ENCODE data around the gene BDP1. TPM values are rescaled to one million over a fixed set of nuclear protein-coding genes. Genes with fewer than 3 reads are reported as not detected.
"Not testable (repeated sequence)": the region's sequence is repeated elsewhere in the genome, so short reads cannot be mapped to it uniquely, and the experiment has no call there.

BDP1 gene, protein sequence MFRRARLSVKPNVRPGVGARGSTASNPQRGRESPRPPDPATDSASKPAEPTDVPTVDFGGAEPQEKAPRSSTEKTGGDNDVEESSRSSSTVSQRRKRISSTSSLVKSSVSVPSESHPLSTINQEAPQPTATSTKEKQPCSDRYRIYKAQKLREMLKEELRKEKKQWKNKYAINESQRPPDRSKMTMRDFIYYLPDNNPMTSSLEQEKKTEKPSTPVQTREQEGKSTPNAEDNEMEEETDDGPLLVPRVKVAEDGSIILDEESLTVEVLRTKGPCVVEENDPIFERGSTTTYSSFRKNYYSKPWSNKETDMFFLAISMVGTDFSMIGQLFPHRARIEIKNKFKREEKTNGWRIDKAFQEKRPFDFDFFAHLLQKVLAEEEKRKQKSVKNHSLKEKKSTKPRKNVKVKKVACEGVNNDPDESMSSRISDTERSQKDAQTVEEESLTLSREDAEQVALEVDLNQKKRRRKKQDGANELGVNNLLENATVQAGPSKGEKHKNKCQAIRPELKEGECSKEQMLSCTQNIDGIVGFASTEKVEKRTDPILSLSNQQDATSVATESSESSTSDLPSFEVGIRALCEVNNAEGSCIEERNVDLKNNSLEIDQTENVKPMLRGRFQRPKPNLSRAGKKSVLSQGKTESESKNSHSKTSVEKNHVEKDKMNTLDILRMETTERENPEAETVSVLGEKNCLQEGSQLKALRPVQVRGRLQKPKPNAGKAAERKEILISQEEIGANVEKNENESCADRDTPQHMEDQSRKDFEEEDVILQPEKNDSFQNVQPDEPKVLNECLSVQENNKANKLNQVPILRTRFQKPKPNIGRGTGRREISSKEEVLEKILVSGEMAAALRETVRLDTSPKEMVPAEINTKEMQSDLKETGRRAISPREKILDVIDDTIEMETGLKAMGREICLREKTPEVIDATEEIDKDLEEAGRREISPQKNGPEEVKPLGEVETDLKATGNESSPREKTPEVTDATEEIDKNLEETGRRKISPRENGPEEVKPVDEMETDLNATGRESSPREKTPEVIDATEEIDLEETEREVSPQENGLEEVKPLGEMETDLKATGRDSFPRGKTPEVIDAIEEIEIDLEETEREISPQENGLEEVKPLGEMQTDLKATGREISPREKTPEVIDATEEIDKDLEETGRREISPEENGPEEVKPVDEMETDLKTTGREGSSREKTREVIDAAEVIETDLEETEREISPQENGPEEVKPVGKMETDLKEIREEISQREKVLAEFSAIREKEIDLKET (N-terminal part only)
- 10 to 100 TPM; 22.2 to 75.4 (median 31.1) TPM for total RNA-seq

DNA sequence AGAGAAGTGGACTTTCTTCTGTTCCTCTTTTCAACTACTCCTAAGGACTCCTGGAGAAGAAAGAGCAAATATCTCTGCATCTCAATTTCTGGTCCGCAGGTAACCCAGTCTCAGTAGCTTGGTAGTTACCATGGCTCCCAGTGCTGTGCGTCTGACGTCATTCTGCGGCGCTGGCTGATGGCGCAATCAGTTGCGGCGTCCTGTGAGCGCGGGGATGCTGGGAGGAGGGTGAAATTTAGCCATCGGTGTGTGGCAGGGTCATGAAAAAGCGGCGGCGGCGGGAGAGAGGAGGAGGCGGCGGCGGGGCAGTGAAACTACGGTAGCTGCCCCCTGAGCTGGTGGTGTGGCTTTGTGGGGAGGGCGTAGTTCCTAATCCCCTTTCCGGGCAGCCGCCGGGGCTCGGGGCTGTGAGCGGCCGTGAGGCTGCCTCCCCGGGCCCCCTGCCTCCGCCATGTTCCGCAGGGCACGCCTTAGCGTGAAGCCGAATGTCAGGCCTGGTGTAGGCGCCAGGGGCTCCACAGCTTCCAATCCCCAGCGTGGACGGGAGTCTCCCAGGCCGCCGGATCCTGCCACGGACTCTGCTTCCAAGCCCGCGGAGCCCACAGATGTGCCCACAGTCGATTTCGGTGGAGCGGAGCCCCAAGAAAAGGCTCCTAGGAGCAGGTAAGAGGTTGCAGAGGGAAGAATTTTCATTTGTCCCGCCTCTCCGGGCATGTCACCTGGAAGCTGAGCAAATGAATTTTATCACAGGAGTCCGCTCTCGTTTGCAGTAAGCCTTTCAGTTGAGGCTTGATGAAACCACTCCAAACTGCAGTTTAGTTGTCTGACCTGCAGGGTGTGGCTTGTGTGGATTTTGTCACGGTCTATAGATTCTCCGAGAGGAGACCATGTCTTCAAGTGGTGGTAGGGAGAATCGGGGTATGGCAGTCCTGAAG is at the start of gene BDP1:
Gene BDP1, plus strand, starts transcription at position 225 of the 935 bp plus-strand sequence. Its CDS starts 227 bp downstream, at position 452.
- H3K4me3 ChIP-seq, result peak within 1 kb of the TSS; percentile 64 to 92 (median 76)
- peak within 1 kb of the TSS; percentile 88 to 94 (median 92) for H3K27ac ChIP-seq
- peak; percentile 95 to 99 for DNase-seq
- H3K9me3 ChIP-seq, result no peaks in the 10 kb centered on the region
- TF ChIP-seq EP300 (IDR thresholded peaks at IDR 0.05), result peak in 1 of 4 donors; percentile 63
- peak in 3 of 4 donors; percentile 52 to 83 (median 79) for TF ChIP-seq POLR2A (IDR thresholded peaks at IDR 0.05)
- TF ChIP-seq, protein P1, sequence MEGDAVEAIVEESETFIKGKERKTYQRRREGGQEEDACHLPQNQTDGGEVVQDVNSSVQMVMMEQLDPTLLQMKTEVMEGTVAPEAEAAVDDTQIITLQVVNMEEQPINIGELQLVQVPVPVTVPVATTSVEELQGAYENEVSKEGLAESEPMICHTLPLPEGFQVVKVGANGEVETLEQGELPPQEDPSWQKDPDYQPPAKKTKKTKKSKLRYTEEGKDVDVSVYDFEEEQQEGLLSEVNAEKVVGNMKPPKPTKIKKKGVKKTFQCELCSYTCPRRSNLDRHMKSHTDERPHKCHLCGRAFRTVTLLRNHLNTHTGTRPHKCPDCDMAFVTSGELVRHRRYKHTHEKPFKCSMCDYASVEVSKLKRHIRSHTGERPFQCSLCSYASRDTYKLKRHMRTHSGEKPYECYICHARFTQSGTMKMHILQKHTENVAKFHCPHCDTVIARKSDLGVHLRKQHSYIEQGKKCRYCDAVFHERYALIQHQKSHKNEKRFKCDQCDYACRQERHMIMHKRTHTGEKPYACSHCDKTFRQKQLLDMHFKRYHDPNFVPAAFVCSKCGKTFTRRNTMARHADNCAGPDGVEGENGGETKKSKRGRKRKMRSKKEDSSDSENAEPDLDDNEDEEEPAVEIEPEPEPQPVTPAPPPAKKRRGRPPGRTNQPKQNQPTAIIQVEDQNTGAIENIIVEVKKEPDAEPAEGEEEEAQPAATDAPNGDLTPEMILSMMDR (IDR thresholded peaks at IDR 0.05), result peak in 4 of 6 experiments; percentile 8 to 41 (median 19)
- TF ChIP-seq POLR2AphosphoS5 (IDR thresholded peaks at IDR 0.05), result peak; percentile 82 to 93
- 0 to 1% methylated on average over 25 to 48 of the region's 50 CpGs for WGBS, 2 donors
- ATAC-seq (ENCODE audit: low FRiP score in 2 of 2), result peak; percentile 96 to 98
- peaks cover 10 to 23% (median 17%) of the 10 kb centered on the region in 4 donors for H3K36me3 ChIP-seq
- peaks cover 16 to 23% (median 19%) of the 10 kb centered on the region in 4 donors for H3K4me1 ChIP-seq
- no peaks in the 10 kb centered on the region for H3K27me3 ChIP-seq

DNA sequence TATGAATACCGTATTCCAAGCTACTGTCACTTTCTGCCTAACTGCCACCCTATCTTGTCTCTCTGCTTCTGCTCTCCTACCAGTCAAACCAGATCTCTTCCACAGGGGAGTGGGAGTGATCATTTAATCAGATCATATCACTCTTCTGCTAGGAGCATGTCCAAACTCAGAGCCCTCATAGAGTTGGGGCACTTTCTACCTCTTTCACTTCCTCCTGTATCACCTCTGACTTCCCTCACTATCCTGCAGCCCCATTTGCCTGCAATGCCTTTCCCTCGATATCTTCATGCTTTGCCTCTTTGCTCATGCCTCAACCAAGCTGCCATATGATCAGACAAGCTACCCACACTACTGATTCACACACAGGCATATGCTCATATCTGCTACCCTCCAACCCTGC is 45.4 kb upstream of the BDP1 start:
- not testable (repeated sequence) for H3K36me3 ChIP-seq; H3K4me1 ChIP-seq; DNase-seq; H3K27me3 ChIP-seq; H3K4me3 ChIP-seq; ATAC-seq (ENCODE audit: low FRiP score in 2 of 2); H3K9me3 ChIP-seq; H3K27ac ChIP-seq
- WGBS, 2 donors, result 74 to 85% methylated on average over 2 of the region's 2 CpGs

DNA sequence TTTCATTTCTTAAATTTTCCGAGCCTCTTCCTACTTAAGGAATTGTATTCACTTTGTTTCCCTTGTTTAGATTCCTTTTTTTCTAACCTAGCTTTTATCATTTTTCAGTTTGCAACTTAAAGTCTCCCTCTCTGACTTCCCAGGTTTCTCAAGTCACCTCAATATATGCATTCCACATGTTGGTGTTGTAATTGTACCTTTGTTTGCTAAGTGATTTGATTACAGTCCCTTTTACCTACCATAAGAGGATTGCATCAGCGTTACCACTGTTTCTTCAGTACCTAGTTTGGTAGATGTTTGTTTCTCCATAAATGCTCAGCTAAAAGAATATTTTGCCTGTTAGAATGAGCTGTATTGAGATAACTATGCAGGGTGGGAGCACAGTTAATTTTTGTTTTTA is 39.8 kb upstream of the BDP1 start:
- not testable (repeated sequence) for ATAC-seq (ENCODE audit: low FRiP score in 2 of 2); H3K4me3 ChIP-seq; DNase-seq; H3K9me3 ChIP-seq; H3K36me3 ChIP-seq; H3K4me1 ChIP-seq; H3K27me3 ChIP-seq; H3K27ac ChIP-seq
- 53 to 76% methylated on average over 1 of the region's 2 CpGs for WGBS, 2 donors

DNA sequence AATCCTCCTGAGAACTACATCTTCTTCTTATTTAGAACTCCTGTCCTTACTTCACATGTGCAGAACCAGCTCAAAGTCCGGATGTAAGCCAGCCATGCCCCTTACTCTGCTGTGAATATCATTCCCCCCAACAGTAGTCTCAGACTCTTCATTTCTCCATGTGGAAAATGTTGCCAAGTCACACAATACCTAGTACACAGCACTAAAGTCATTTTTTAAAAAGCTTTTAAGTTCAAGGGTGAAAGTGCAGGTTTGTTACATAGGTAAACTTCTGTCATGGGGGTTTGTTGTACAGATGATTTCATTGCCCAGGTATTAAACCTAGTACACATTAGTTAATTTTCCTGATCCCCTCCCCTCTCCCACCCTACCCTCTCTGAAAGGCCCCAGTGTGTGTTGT is 37.4 kb upstream of the BDP1 start:
- H3K27ac ChIP-seq; H3K36me3 ChIP-seq; ATAC-seq (ENCODE audit: low FRiP score in 2 of 2); DNase-seq; H3K9me3 ChIP-seq; H3K4me1 ChIP-seq; H3K27me3 ChIP-seq; H3K4me3 ChIP-seq: not testable (repeated sequence)
- WGBS, 2 donors, result 95 to 96% methylated on average over 1 of the region's 1 CpG

DNA sequence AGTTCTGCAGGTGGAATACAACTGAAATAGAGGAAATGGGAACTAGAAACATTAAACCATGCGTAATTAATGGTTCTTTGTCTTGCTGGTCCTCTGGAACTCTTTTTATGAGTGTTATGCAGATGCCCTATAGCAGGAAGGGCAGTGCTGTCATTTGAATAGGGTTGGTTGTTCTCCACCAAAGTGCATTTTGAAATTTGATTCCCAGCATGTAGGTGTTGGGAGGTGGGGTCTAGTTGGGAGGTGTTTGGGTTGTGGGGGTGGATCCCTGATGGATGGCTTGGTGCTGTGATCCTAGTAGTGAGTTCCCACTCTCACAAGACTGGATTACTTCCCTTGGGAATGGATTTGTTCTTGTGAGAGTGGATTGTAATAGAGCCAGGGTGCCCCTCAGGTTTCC is 34.2 kb upstream of the BDP1 start:
- H3K36me3 ChIP-seq; H3K27me3 ChIP-seq; H3K4me3 ChIP-seq; H3K27ac ChIP-seq; ATAC-seq (ENCODE audit: low FRiP score in 2 of 2); DNase-seq; H3K9me3 ChIP-seq; H3K4me1 ChIP-seq: not testable (repeated sequence)
- 41 to 65% methylated on average over 1 of the region's 1 CpG for WGBS, 2 donors

DNA sequence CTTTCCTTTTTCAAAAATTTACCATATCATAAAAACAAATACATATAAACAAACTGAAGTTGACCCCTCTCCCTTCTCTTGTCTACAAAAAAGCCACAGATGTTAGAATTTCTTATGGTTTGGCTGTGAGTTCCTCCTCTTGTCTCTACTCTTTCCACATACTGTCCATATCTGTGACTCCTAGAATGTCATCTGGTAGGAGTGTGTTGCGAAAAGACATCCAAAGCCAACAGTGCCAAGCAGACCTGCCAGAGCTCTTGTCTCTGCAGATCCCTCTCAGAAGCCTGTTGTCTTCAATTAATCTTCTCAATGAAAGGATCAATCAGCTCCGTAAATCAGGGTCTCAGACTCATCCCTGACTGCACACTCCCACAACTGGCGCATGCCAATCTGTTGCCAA is 31.6 kb upstream of the BDP1 start:
- ATAC-seq (ENCODE audit: low FRiP score in 2 of 2); H3K9me3 ChIP-seq; H3K27me3 ChIP-seq; H3K4me1 ChIP-seq; H3K27ac ChIP-seq; DNase-seq; H3K36me3 ChIP-seq; H3K4me3 ChIP-seq: not testable (repeated sequence)
- WGBS, 2 donors, result 91 to 100% methylated on average over 3 of the region's 3 CpGs

DNA sequence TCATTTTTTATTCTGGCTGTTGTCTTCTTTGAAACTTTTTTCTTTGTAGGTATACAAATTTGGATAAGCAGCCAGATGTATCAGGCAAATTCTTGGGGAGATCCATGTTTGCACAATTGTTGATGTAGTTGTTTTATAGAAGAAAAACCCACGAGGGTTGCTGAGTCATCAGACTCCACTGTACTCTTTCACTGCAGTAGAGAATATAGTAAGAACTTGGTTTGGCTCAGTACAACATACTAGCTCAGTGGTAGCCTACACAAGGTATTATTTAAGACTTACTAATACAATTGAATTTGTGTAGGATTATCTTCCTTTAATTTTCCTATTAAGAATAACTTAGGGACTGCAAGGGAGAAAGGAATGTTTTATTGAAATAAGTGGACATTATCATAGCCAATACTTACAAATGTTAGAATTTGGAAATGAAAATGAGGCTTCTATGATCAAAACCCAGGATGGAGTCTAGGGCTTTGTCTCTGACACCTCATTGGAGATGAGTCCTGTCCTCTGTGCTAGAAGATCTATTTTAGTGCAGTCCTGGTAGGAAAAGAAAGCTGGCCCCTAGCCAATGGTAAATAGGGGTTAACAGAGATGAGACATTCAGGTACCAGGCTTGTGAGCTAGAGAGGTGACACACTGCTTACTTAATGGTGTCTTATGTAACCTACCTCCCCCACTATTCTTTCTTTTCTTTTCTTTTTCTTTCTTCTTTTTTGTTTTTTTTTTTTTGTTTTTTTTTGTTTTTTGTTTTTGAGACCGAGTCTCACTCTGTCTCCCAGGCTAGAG is 28.6 kb upstream of the BDP1 start:
- H3K9me3 ChIP-seq; H3K27ac ChIP-seq; H3K4me1 ChIP-seq; ATAC-seq (ENCODE audit: low FRiP score in 2 of 2); H3K27me3 ChIP-seq; H3K36me3 ChIP-seq; H3K4me3 ChIP-seq; DNase-seq: not testable (repeated sequence)
- 60 to 64% methylated on average over 2 of the region's 2 CpGs for WGBS, 2 donors

DNA sequence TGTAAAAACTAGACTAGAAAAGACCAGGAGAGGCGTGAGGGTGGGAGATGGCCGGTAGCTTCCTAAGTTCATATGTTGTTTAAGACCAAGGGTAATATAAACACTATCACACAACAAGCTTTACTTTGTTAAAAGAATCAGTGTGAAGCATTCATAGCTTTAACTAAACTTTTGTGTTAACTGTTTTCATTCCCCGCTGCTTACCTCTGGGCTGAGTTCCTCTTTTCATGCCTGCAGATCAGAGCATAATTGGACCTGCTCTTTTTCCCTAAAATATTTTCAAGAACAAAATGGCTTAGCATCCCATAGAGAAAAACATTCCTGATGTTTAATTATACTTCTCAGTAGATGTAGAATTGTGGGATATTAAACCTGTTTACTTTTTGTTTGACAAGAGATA is 23.0 kb upstream of the BDP1 start:
- not testable (repeated sequence) for H3K9me3 ChIP-seq; H3K27me3 ChIP-seq; DNase-seq; ATAC-seq (ENCODE audit: low FRiP score in 2 of 2); H3K36me3 ChIP-seq; H3K4me1 ChIP-seq; H3K27ac ChIP-seq; H3K4me3 ChIP-seq
- 71 to 75% methylated on average over 3 of the region's 3 CpGs for WGBS, 2 donors

DNA sequence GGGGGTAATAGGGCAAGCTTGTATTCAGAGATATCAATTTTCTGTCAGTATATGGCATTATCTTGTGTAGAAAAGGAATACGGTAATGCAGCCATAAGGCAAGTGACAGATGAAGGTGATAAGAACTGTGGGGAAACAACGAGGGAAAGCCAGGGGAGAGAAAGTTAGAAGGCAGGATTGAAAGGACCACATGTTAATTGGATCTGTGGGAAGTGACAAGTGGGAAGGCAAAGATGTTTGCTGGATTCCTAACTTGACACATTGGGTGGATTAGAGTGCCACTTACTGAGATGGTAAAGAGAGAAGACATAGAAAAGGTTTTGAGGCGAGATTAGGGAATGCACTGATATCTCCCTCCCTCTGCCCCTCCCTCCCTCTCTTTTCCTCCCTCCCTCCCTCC is 20.6 kb upstream of the BDP1 start:
- H3K27me3 ChIP-seq; ATAC-seq (ENCODE audit: low FRiP score in 2 of 2); H3K9me3 ChIP-seq; DNase-seq; H3K36me3 ChIP-seq; H3K27ac ChIP-seq; H3K4me1 ChIP-seq; H3K4me3 ChIP-seq: not testable (repeated sequence)
- 43 to 52% methylated on average over 3 of the region's 3 CpGs for WGBS, 2 donors

Data from upper lobe of left lung (tissue), 6 donors.